Endodermal cell (in vitro differentiated cells): ENCODE results near the gene ALS2CL. TPM values are rescaled to one million over a fixed set of nuclear protein-coding genes. Genes with fewer than 3 reads are reported as not detected.
A peak's percentile ranks its signal among the peaks of the same experiment; 100 is the strongest.

Source experiments
- DNase-seq: peaks from one replicate; pipeline ENCODE4 v3.0.0-alpha.2; 2017
- H3K27ac ChIP-seq: 2 replicates; pipeline ENCODE4 v1.5.1; 2013; ENCODE audit warnings: mild to moderate bottlenecking, low read depth, low read length, moderate library complexity
- H3K27me3 ChIP-seq: 2 replicates; pipeline ENCODE4 v1.6.1; 2013; ENCODE audit warnings: mild to moderate bottlenecking, low read length, moderate library complexity; ENCODE audit not compliant: insufficient read depth, control insufficient read depth, poor library complexity, severe bottlenecking
- H3K36me3 ChIP-seq: 2 replicates; pipeline ENCODE4 v1.7.0; 2013; ENCODE audit warnings: mild to moderate bottlenecking, low read length, moderate library complexity; ENCODE audit not compliant: control insufficient read depth, insufficient read depth
- H3K4me1 ChIP-seq: one replicate; pipeline ENCODE4 v1.7.0; 2013; ENCODE audit warnings: low read length; ENCODE audit not compliant: control insufficient read depth, insufficient read depth
- H3K4me3 ChIP-seq: 2 replicates; pipeline ENCODE4 v1.5.1; 2013; ENCODE audit warnings: mild to moderate bottlenecking, low read length, moderate library complexity
- H3K9ac ChIP-seq: 2 replicates; pipeline ENCODE4 v1.6.1; 2013; ENCODE audit warnings: mild to moderate bottlenecking, low read length, moderate library complexity; ENCODE audit not compliant: poor library complexity, severe bottlenecking; ENCODE audit errors: extremely low read depth
- H3K9me3 ChIP-seq: 2 replicates; pipeline ENCODE4 v1.6.1; 2013; ENCODE audit warnings: mild to moderate bottlenecking, low read length, moderate library complexity; ENCODE audit not compliant: control insufficient read depth
- H3K27ac Mint-ChIP-seq: 2 replicates; pipeline ENCODE4 v1.8.0; 2020; ENCODE audit warnings: mixed read lengths
- H3K27me3 Mint-ChIP-seq: 2 replicates; pipeline ENCODE4 v1.8.0; 2021; ENCODE audit warnings: mild to moderate bottlenecking, mixed read lengths; ENCODE audit not compliant: insufficient read depth
- H3K36me3 Mint-ChIP-seq: 2 replicates; pipeline ENCODE4 v1.8.0; 2020; ENCODE audit warnings: low read depth, mixed read lengths
- H3K4me1 Mint-ChIP-seq: 2 replicates; pipeline ENCODE4 v1.8.0; 2020; ENCODE audit warnings: mixed read lengths
- H3K4me3 Mint-ChIP-seq: 2 replicates; pipeline ENCODE4 v1.8.0; 2020; ENCODE audit warnings: mild to moderate bottlenecking, moderate library complexity, mixed read lengths
- H3K9me3 Mint-ChIP-seq: 2 replicates; pipeline ENCODE4 v1.8.0; 2020; ENCODE audit warnings: mild to moderate bottlenecking, mixed read lengths
- CTCF ChIP-seq: fragments of 200-600 bp; sonication (generic); conservative IDR thresholded peaks from 2 replicates; pipeline ENCODE4 v1.5.0; 2021; ENCODE audit warnings: antibody characterized with exemption, mild to moderate bottlenecking
- WGBS, 2 experiments: methylation state at CpG; one replicate each; pipeline versions ENCODE4 v1.1.5 to v1.1.7; 2013; ENCODE audit warnings: missing lambda C conversion rate in 2 of 2, mixed read lengths in 1 of 2; ENCODE audit not compliant: insufficient coverage in 1 of 2, insufficient read length in 1 of 2; 5-methylcytosine and 5-hydroxymethylcytosine counted together
- total RNA-seq, 2 donors: library from RNA; stranded (reverse); fragmentation: NEBNext Ultra II Directional in 1 of 2; extraction: Animal tissue kit (Norgen Biotek cat#: 25700) in 1 of 2; gene quantifications; 2 replicates in 1 of 2; 3 replicates in 1 of 2; pipeline ENCODE4 v1.2.1, GENCODE V29; 2021

ALS2CL gene
- total RNA-seq, 2 donors from 2014 or later, result 8.9 to 20.8 TPM

DNA sequence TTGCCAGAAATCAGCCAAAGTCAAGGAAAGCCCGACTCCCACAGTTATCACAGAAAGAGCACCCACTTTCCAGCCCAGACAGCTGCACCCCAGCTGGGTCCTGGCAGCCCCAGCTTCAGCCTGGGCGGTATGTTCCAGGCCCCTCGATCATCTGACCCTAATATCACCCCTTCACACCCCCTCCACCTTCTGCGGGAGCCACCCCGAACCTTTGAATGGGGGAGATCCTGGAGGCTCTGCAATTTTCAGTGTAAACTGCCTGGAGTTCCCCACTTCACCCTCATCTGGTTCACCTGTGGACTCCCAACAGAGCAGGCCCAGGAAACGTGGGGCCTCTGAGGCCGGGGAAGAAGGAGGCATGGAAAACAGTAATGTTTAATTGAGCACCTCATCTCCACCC, 18.3 kb upstream of the ALS2CL start:
- DNase-seq, result peak; percentile 23
- no peak overlapping the region for H3K4me3 Mint-ChIP-seq
- H3K27ac ChIP-seq, result no peak overlapping the region
- no peaks in the 10 kb centered on the region for H3K4me1 Mint-ChIP-seq
- H3K27me3 Mint-ChIP-seq, result peaks cover 4% of the 10 kb centered on the region
- H3K9me3 ChIP-seq, result no peaks in the 10 kb centered on the region
- no peaks in the 10 kb centered on the region for H3K9me3 Mint-ChIP-seq
- H3K27me3 ChIP-seq, result no peaks in the 10 kb centered on the region
- H3K27ac Mint-ChIP-seq, result no peak overlapping the region
- H3K4me3 ChIP-seq, result no peak overlapping the region
- no peaks in the 10 kb centered on the region for H3K36me3 Mint-ChIP-seq
- no peak overlapping the region for H3K9ac ChIP-seq
- H3K4me1 ChIP-seq, result no peaks in the 10 kb centered on the region
- WGBS, 2 experiments, result 93 to 96% methylated on average over 4 to 7 of the region's 7 CpGs
- TF ChIP-seq CTCF, result no peak
- H3K36me3 ChIP-seq, result no peaks in the 10 kb centered on the region

DNA sequence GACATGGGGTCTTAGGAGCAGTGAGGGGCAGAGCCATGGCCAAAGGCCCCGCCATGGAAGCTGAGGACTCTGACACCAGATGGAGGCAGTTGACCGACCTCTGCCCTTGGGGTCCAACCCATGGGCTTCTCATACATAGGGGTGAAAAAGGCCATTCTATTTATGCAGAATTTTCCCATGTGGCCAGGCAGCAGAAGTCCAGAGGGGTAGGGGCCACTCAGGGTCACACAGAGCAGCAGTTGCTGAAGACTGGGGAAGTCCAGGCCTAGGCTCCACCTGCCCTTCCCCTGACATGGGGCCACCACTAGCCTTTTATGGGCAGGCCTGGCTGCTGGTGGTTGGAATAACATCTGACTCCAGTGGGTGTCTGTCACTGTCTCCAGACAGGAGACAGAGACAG, 17.8 kb upstream of the ALS2CL start:
- H3K27me3 ChIP-seq, result no peaks in the 10 kb centered on the region
- no peak for TF ChIP-seq CTCF
- H3K4me1 ChIP-seq, result no peaks in the 10 kb centered on the region
- H3K36me3 ChIP-seq, result no peaks in the 10 kb centered on the region
- no peak overlapping the region for H3K9ac ChIP-seq
- WGBS, 2 experiments, result 97 to 100% methylated on average over 1 to 2 of the region's 2 CpGs
- H3K4me3 ChIP-seq, result no peak overlapping the region
- Mint-ChIP-seq H3K27me3 (peaks cover 4% of the 10 kb centered on the region), H3K9me3 (no peaks in the 10 kb centered on the region), H3K27ac (no peak overlapping the region), H3K4me1 (no peaks in the 10 kb centered on the region), H3K4me3 (no peak overlapping the region), H3K36me3 (no peaks in the 10 kb centered on the region)
- no peaks in the 10 kb centered on the region for H3K9me3 ChIP-seq
- H3K27ac ChIP-seq, result no peak overlapping the region
- DNase-seq, result no peak

- WGBS, 2 experiments, result 93 to 98% methylated on average over 5 to 6 of the region's 6 CpGs
- no peaks in the 10 kb centered on the region for H3K9me3 Mint-ChIP-seq
- Histone ChIP-seq H3K4me1 (no peaks in the 10 kb centered on the region), H3K36me3 (no peaks in the 10 kb centered on the region), H3K27ac (no peak overlapping the region), H3K9me3 (no peaks in the 10 kb centered on the region), H3K9ac (no peak overlapping the region), H3K27me3 (no peaks in the 10 kb centered on the region), H3K4me3 (no peak overlapping the region)
- no peak overlapping the region for H3K4me3 Mint-ChIP-seq
- peak; percentile 24 for DNase-seq
- no peaks in the 10 kb centered on the region for H3K4me1 Mint-ChIP-seq
- H3K27ac Mint-ChIP-seq, result no peak overlapping the region
- H3K27me3 Mint-ChIP-seq, result peaks cover 2% of the 10 kb centered on the region
- H3K36me3 Mint-ChIP-seq, result no peaks in the 10 kb centered on the region
- no peak for TF ChIP-seq CTCF
Measured at GRCh38 chr3:46710671-46711295, 17.3 kb upstream of the ALS2CL start.
